Right lobe of liver (tissue), 4 donors: ENCODE results near the gene BRD1.

Experiments
- POLR2A ChIP-seq: fragments of 450-650 bp; IDR thresholded peaks from one replicate; pipeline ENCODE4 v1.6.1; 2017; ENCODE audit warnings: antibody characterized with exemption, mild to moderate bottlenecking
- TF ChIP-seq, protein P1 (sequence below), 4 donors: fragments of 200-600 bp in 3 of 4; fragments of 450-650 bp in 1 of 4; IDR thresholded peaks; one replicate each; pipeline versions ENCODE4 v1.5.1 to v1.8.0; 2016 to 2022; ENCODE audit warnings: antibody characterized with exemption in 4 of 4, mild to moderate bottlenecking in 2 of 4
- donor health status: DM: no; HTN: no; CAD: no.
- donor health status: DM: no; HTN: no; CAD: no.
- donor health status: DM: no; HTN: yes; CAD: no.

- TF ChIP-seq, protein P1, sequence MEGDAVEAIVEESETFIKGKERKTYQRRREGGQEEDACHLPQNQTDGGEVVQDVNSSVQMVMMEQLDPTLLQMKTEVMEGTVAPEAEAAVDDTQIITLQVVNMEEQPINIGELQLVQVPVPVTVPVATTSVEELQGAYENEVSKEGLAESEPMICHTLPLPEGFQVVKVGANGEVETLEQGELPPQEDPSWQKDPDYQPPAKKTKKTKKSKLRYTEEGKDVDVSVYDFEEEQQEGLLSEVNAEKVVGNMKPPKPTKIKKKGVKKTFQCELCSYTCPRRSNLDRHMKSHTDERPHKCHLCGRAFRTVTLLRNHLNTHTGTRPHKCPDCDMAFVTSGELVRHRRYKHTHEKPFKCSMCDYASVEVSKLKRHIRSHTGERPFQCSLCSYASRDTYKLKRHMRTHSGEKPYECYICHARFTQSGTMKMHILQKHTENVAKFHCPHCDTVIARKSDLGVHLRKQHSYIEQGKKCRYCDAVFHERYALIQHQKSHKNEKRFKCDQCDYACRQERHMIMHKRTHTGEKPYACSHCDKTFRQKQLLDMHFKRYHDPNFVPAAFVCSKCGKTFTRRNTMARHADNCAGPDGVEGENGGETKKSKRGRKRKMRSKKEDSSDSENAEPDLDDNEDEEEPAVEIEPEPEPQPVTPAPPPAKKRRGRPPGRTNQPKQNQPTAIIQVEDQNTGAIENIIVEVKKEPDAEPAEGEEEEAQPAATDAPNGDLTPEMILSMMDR (IDR thresholded peaks at IDR 0.05) = no peak
- TF ChIP-seq POLR2A = no peak
These were observed 39.0 kb upstream of the BRD1 start for GRCh38 chr22:49866646-49867045.
